ENCODE data around the gene FAM131B. TPM values are rescaled to one million over a fixed set of nuclear protein-coding genes. Genes with fewer than 3 reads are reported as not detected.

Gene FAM131B
- total and polyA plus RNA-seq, 12 donors: 0.10 to 1.7 (median 0.36) TPM

GRCh38 chr7:143327903-143328302, 34.6 kb downstream of the FAM131B start:
- no peak overlapping the region for H3K27ac ChIP-seq
- no peak for TF ChIP-seq CTCF (IDR thresholded peaks at IDR 0.05)
- TF ChIP-seq POLR2A (IDR thresholded peaks at IDR 0.05): no peak
- H3K27me3 ChIP-seq: no peaks in the 10 kb centered on the region
- H3K9me3 ChIP-seq (replicated peaks in 1 of 3): no peaks in the 10 kb centered on the region
- DNase-seq: no peak
- no peak overlapping the region for H3K4me3 ChIP-seq
- no peaks in the 10 kb centered on the region for H3K4me1 ChIP-seq (replicated peaks in 1 of 2)
- H3K36me3 ChIP-seq (replicated peaks in 1 of 2): no peaks in the 10 kb centered on the region
- intact Hi-C loops (cut with DNase I): no loop called here
- WGBS, 4 donors: 80 to 92% (median 87%) methylated on average over 5 of the region's 5 CpGs

- intact Hi-C loops (cut with DNase I): no loop called here
- Histone ChIP-seq H3K4me1 (replicated peaks in 1 of 2) (no peaks in the 10 kb centered on the region), H3K27ac (no peak overlapping the region), H3K36me3 (replicated peaks in 1 of 2) (no peaks in the 10 kb centered on the region), H3K9me3 (replicated peaks in 1 of 3) (no peaks in the 10 kb centered on the region), H3K27me3 (no peaks in the 10 kb centered on the region), H3K4me3 (no peak overlapping the region)
- TF ChIP-seq CTCF (IDR thresholded peaks at IDR 0.05) (no peak), POLR2A (IDR thresholded peaks at IDR 0.05) (no peak)
- no peak for DNase-seq
- 55 to 68% (median 62%) methylated on average over 2 of the region's 2 CpGs for WGBS, 4 donors
Observed at GRCh38 chr7:143325240-143325639, 37.3 kb downstream of the FAM131B start.

- peak overlapping the region in 1 of 5 donors; percentile 34 for H3K27ac ChIP-seq
- TF ChIP-seq CTCF (IDR thresholded peaks at IDR 0.05) (no peak), POLR2A (IDR thresholded peaks at IDR 0.05) (no peak)
- no peaks in the 10 kb centered on the region for H3K4me1 ChIP-seq (replicated peaks in 1 of 2)
- intact Hi-C loops (cut with DNase I): no loop called here
- H3K9me3 ChIP-seq (replicated peaks in 1 of 3): no peaks in the 10 kb centered on the region
- H3K27me3 ChIP-seq: no peaks in the 10 kb centered on the region
- WGBS, 4 donors: 58 to 69% (median 65%) methylated on average over 10 to 12 of the region's 12 CpGs
- no peaks in the 10 kb centered on the region for H3K36me3 ChIP-seq (replicated peaks in 1 of 2)
- no peak for DNase-seq
- H3K4me3 ChIP-seq: no peak overlapping the region
Observed at GRCh38 chr7:143323653-143324052, 38.9 kb downstream of the FAM131B start.

GRCh38 chr7:143322760-143323633, 39.5 kb downstream of the FAM131B start:
- Histone ChIP-seq H3K9me3 (replicated peaks in 1 of 3) (no peaks in the 10 kb centered on the region), H3K27me3 (no peaks in the 10 kb centered on the region), H3K36me3 (replicated peaks in 1 of 2) (no peaks in the 10 kb centered on the region), H3K27ac (peak overlapping the region in 1 of 5 donors; percentile 34), H3K4me3 (no peak overlapping the region), H3K4me1 (replicated peaks in 1 of 2) (no peaks in the 10 kb centered on the region)
- intact Hi-C loops (cut with DNase I): no loop called here
- TF ChIP-seq CTCF (IDR thresholded peaks at IDR 0.05): no peak
- 68 to 77% (median 70%) methylated on average over 22 to 23 of the region's 23 CpGs for WGBS, 4 donors
- DNase-seq: peak in 6 of 7 donors; percentile 24 to 68 (median 32)

All from adrenal gland (tissue), 12 donors.